ENCODE measurements around the gene ZNF669.

The ZNF669 gene

DNA sequence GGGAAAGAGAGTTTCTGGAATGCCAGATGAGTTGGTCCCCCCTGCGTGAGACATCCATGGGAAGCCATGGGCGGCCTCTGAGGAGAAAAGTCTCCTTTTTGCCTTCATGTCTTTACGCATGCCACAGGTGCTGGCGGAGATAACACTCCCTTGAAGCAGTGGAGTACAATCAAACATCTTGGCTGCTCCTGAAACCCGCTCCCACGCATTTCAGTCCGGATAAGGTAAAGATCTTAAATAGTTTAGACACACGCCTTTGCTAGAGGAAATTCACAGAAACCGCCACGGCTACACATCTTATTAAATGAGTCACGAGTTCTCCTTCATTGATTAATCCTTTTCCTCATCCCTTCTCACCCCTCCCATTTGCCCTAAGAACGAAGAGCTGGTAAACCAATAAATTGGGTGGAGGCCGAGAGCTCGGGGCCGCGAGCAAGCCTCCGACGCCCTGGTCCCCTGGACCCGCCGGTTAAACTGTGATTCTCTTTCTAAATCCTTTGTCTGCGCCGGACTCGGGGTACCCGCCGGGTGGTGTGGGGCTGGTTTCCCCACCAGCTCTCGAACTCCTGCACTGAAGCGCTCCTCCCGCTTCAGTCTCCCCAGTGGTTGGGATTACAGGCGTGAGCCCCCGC lies 6.6 kb upstream of the ZNF669 start:
- no peak for DNase-seq

DNA sequence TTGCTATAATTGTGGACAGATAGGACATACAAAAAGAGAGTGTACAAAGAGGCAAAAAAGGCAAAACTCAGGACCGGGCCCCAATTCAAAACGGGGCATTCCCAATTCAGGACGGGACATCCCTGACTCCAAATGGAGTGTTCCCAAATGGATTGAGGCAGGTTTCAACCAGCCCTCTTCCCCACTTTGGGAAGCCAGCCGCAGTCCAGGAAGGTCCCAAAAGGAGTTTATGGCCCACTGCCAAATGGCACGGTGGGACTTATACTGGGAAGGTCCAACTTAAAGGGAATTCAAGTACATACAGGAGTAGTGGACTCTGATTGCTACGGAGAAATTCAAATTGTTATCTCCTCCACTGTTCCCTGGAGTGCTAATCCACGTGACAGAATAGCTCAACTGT lies 3.5 kb upstream of the ZNF669 start:
- DNase-seq, result no peak

DNA sequence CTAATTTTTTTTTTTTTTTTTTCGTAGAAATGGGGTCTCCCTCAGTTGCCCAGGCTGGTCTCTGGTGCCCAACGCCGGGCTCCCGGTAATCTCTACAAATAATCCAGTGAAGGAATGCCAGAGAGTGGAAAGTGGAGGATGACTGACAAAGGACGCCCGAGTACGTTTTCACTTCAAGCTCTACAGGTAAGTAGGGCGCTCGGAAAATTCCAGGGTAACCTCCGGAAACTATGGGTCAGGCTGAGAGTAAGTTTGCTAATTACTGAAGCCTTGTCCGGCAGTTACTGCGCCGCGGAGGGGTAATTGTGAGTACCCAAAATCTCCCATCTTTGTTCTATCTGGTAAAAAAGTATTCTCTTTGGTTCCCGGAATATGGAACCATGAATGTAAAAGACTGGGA lies 1.8 kb upstream of the ZNF669 start:
- no peak for DNase-seq

DNA sequence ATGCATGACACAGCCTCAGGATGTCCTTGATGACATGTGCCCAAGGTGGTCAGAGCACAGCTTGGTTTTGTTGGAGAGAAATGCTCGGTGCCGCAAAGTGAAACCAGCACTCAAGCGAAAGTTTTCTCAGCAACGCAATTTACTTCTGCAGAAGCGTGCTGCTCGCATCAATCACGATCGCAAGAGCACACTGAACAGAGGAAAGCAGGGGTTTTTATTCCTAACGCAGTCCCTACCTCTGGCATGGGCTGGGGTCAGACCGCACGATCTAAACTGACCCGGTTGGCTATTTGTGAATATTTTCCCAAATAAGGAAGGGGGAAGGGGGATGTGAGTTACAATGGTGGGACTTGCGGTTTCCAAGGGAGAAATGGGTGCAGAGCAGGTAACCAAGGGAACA lies 809 bp upstream of the ZNF669 start:
- DNase-seq, result no peak

DNA sequence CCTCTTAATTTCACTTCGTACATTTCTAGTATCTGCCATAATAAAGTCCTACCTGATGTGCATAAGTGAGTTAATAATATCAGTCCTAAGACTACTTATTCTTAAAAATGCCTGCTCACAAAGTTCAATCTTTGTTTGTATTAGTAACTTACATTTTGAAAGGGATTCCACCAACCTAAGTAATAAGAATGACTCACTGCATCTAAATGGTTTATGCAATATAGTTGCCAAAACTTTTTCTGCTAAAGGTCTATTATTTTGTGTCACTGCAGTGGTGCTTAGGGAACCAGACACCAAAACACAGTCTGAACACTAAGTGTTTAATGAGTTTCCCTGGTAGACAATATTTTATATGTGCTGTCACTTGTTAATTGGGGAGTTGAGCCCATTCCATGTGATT lies 1.8 kb downstream of the ZNF669 start:
- no peak for DNase-seq

DNA sequence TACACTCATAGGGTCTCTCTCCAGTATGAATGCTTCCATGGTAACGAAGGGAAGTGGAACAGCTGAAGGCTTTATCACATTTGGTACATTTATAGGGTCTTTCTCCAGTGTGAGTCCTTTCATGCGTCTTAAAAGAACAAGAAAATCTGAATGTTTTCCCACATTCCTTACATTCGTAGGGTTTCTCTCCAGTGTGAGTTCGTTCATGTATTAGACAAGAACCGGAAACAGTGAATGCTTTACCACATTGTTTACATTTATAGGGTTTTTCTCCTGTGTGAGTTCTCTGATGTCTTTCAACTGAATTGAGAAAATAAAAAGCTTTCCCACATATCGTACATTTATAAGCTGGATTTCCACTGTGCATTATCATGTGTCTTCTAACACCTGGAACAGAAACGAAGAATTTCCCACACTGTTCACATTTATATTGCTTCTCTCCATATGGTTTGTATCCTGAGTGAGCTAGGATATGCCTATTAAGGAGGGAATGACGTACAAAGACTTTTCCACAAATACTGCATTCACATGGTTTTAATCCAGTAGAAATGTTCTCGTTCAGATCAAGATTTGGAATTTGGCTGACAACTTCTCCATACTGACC lies 3.4 kb downstream of the ZNF669 start:
- no peak for DNase-seq

DNA sequence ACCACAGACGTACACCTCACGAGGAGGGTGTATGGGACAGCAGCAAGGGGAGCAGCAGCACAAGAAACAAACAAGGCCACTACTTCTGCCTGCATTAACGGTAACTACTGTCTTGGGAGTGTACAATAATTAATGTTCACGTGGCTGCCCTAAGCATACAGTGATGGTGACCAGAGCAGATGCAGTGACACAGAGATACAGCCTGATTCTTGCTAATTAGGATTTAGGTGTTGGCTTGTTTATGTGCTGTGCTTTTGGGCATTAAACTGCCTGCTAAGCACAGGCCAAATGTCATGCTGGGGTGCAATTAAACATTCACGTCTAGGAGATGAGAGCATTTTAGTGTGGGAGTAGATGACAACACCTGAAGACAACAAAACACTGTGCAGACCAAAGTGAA lies 7.2 kb downstream of the ZNF669 start:
- DNase-seq, result no peak

DNA sequence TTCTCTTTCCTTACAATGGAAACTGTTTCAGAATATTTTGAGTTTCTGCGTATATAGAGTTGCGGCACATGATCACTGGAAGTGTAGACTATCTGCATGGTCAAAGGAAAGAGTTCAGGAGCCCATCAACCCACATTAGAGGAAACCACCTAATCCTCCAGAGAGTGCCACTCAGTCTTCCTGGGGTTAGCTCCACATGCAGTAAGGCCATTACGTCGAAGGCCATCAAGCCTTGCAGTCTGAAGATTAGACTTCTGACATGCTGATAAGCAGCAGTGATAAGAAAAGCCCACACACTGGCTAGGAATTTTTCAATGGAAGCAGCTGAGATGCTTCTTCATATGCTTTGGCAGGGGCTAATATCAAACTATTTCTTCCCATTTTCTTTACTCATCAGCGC lies 7.6 kb downstream of the ZNF669 start:
- no peak for DNase-seq

DNA sequence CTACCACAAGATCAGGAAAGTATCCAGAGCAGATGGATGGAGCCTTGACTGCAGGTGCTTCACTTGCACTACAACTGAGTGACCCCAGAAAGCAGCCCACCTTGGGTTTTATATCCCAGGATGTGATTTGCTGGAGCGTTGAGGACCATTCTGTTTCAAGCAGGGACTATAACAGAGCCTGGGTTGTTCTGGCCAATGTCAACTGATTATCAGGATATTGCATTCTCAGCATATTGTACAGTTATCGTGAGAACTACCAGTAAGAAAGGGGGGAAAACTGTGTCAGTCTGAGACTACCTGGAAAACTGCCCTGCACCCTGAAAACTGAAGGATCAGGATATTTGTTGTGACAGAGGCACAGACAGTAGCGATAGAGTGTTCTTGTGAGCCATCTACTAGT lies 8.0 kb downstream of the ZNF669 start:
- DNase-seq, result no peak

DNA sequence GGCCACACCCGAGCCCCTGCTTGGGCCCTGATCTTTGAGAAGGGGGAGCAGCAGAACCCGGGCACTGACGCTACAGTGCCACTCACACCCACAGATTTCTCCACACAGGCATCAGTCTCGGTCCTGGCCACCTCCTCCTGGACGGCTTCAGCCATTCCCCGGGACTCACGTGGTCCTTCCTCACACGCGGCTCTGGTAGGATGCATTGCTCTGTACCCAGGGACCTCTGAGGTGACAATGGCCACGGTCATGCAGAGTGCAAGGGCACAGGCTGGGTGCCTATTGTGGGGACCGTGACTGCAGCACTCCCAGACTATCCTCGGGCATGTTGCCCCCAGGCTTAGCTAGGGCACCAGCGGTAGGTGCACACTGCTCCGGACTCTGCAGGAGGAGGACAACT lies 13.7 kb downstream of the ZNF669 start:
- no peak for DNase-seq

DNA sequence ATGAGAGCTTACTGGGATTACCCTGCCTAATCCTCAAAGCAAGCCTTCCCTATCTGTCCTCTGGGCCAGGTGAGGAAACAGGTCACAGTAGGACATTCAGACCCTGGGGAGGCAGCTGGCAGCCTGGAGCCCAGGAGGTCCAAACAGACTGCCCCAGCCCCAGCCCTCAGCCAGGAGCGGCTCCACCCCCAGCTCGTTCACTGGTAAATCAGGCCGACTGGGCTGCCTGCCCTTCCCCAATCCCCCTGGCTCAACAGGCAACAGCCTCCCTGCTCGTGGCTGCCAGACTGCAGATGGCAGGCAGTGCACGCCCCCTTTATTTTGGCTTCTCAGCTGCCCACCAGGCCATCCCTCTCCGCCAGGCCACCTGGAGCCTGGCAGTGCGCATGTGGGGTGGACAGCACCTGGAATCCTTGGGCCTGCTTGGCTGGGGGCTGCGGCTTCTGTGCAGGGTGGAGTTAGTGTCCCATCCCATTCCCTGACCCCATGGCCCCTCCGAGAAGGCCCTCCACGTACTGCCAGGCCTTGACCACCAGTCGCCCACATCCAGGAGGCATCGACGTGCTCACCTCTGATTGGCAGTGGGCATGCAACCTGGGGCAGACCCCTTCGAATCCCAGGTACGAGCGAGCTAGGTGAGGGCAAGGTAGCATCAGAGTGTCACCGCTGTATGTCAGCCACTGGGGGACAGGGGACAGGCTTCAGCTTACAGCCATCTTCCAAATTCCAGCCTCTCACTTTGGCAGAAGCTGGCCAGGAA lies 14.4 kb downstream of the ZNF669 start:
- no peak for DNase-seq

DNA sequence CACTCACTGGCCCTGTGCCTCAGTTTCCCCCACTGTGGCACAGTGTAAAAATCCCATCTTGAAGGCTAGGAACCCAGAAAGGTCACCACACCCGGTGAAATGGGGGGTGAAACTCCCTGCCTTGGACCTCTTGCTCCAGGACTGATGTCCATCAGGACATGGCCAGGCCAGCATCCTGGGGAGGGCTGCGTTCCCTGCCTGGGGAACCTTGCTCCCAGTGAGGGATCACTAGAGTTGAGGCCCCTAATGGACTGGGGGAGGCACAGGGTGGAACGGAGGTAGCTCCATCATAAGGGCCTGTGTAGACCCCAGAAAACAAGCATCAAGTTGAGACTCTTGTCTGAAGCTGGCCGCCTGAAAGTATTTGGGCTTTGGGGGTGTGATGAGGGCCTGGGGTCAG lies 15.2 kb downstream of the ZNF669 start:
- no peak for DNase-seq

DNA sequence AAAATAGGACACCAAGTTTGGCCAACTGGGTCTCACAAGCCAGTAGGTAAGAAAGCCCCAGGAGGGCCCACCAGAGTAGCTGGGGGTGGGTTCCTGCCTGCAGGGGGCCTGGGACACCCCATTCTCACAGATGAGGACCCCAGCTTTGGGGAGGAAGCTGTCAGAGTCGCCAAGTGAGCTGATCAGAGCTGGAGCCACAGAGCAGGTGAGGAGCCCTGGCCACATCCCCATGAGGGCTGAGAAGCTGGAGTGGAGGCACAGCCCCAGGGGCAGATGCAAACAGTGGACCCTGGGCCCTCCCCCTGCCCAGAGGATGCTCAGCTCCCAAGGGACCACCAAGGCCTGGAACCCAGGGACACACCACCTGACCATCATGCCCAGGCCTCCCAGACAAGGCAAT lies 16.9 kb downstream of the ZNF669 start:
- DNase-seq, result no peak

DNA sequence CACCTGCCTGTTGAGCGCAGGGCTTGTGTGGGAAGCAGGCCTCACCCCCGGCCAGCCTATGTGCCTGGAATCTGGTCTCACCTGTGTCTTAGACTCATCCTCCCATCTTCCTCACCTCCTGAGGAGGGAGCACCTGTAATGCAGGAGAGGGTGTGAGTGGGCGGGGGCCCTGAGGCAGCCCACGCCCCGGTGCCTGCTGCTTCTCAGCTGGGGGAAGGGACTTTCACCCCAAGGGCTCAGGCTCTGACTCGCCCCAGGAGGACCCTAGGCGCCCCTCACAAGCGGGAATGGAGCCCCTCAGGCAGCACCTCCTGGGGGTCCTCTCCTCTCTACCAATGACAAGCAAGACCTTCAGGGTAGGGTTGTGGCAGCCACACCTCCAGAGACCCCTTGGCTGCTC lies 18.8 kb downstream of the ZNF669 start:
- no peak for DNase-seq

DNA sequence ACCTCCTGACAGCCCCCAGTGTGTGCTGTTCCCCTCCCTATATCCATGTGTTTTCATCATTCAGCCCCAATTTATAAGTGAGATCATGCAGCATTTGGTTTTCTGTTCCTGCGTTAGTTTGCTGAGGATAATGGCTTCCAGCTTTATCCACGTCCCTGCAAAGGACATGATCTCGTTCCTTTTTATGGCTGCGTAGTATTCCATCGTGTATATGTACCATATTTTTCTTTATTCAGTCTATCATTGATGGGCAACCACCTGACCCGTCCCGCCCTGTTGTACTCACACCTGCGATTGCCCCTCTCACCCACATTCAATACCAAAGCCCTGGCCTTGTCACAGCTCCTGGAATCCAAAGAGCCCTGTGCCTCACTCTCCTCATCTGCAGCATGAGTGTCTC lies 19.4 kb downstream of the ZNF669 start:
- DNase-seq, result no peak

DNA sequence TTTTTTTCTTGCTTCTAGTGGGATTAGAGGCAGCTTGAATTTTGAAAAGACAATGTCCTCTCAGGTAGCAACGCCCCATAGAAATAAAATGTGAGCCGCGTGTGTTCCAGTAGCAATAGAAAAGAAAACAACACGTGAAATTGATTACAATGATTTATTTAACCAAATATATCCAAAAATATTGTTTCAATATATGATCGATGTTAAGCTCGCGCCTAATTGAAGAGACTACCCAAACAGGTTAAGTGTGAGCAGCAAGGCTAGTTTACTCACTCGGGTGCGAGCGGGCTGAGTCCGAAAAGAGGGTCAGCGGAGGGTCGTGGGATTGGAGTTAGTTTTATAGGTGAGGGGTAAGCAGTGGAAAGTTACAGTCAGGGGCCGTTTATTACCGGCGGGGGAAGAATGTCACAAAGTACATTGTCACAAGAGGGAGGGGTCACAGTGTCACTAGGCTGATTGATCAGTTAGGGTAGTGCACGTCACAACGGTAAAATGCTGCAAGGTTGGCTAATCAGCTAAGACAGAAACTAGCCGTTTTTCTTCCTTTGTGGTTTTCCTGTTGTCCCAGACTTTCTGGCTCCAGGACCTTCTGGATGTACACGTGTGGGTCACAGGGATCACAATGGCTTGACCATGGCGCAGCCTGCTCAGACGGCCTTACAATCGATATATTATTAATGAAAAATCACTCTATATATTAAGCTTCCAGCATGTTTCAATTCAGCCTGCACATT lies 24.8 kb downstream of the ZNF669 start:
- no peak for DNase-seq

DNA sequence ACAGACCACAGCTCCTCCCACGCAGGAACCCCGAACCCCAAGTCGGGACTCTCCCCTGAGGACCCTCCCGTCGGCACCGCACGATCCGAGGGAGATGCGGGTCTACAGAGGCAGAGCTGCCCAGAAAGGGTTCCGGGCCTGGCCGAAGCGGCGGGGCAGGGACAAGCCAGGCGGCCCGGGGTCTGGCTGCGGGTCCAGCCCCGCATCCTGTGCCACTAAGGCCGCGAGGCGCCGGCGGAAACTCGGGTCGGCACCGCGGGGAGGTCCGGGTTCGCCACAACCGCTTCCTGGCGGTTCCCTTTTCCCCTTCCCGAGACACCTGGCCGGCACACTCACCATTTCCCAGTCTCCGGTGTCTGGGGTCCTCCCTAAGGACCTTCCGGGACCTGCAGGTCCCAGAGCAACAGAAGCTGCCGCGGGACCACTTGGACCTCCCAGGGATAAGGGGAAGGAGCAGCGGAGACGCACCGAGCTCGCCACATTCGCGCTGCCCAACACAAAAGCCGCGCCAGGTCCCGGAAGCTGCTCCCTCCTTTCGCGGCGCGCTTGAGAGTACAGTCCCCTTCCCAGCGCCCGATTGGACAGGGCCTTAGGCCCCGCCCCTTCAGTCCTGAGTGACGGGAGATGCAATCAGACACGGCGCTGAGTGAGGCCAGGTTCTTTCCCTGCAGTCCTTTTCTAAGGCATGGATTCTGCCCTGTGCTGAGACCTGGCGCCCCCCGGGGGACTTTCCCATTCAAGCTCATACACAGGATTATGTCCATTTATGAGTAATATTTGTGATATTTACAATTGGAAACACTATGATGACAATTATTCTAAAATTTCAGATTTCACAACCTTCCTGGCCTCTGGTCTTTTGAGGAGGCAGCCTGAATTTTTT lies 25.7 kb downstream of the ZNF669 start, which contains the start of gene ZNF670:
Gene ZNF670, minus strand, starts transcription at position 554 of the 883 bp plus-strand sequence. Its CDS starts 215 bp downstream, at position 339.
- DNase-seq, result peak; percentile 87

DNA sequence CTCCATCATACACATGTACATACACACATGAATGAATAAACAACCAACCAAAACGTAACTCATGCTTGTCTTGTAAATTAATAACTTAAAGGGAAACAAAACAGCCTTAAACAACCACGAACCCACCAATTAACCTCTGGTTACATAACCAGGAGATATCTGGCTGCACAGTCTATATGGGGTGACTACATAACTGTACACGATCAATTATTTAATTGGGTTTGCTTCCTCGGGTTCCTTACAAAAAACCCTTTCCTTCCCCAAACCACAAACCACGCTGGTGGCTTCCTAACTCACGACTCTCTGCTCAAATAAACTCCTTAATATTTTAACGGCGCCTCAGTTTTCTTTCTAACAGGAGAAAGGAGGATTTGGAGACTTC lies 26.3 kb downstream of the ZNF669 start:
- no peak for DNase-seq

DNA sequence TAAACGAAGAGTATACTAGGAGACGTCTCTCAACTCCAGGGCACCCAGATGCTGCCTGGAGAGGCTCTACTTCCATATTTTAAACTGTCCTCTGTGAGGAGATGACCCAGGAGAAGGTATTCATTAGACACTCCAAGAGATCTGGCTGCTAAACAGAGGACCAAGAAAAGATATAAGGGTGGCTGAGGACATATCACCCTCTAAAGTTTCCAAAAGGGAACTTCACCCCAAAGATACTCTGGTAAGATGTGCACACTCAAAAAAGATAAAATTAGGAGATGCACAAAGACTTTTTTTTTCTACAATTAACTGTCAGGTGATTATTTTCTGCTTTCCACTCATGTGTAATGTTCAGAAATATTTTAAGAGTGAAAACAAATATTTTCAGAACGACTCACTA lies 26.9 kb downstream of the ZNF669 start:
- DNase-seq, result no peak

DNA sequence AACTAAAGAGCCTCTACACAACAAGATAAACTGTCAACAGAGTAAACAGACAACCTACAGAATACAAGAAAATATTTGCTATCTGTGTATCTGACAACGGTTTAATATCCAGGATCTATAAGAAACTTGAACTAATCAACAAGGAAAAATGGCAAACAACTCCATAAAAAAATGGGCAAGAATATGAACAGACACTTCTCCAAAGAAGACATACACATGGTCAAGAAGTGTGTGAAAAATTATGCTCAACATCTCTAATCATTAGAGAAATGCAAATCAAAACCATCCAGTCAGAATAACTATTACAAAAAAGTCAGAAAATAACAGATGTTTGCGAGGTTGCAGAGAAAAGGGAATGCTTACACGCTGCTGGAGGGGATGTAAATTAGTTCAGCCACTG lies 33.5 kb downstream of the ZNF669 start:
- DNase-seq, result no peak

DNA sequence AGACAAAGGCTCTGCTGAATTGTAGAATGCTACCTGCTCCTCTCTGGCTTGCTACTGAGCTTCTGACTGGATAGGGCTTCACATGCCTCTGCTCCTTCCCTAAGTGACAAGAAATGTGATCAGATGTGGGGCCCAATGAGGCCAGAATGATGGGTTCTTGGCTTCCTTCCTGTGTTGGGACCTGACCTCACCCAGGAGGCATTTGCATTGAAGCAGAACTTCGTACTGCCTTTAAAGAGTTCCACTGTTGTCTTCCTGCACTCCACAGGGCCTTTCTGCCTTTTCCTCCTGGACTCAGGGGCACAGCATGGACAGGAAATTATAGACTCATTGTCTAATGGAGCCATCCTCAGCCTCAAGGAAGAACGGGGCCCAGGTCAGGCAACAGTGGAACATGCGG lies 39.9 kb downstream of the ZNF669 start:
- DNase-seq, result no peak

DNA sequence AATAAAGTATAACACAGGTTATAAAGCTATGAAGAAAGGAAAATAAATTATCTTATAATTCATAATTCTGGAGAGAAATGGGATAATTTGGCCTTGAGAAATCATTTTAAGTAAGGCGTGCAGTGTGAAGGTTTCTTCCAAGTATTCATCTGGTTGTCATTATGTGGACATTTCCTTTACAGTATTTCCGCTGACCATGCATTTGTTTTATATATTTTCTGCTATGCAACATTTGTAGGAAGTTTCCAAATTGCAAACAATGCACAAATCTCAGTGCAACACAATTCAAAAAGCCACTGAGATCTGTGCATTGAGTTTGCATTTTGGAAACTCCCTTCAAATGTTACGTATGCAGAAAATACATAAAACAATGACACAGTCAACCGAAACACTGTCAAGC lies 43.4 kb downstream of the ZNF669 start:
- no peak for DNase-seq

DNA sequence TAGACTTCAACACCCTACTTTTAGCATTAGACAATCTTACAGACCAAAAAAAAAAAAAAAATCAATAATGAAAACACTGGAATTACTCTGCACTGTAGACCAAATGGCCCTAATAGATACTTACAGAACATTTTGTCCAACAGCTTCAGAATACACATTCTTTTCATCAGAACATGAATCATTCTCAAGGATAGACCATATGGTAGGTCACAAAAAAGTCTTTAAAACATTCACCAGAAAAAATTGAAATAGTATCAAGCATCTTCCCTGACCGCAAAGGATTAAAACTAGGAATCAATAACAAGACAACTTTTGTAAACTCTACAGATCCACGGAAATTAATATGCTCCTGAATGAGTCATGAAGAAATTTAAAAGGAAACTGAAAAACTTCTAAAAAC lies 48.1 kb downstream of the ZNF669 start:
- DNase-seq, result no peak

Measured in NCI-H2107 (cell line).